Heart right ventricle (tissue), 16 donors: ENCODE measurements around the gene SH3RF3. TPM values are rescaled to one million over a fixed set of nuclear protein-coding genes. Genes with fewer than 3 reads are reported as not detected.

ENCODE experiments used
- ATAC-seq, 8 donors: fragments of 200-7000 bp; cut with Tn5 transposase; one replicate each; pipeline ENCODE4 v1.9.1; 2020; ENCODE audit warnings: mild to moderate bottlenecking in 8 of 8, moderate library complexity in 8 of 8, moderate number of reproducible peaks in 1 of 8
- DNase-seq, 2 donors: peaks; one replicate each; pipeline ENCODE4 v3.0.0-alpha.2; 2020
- H3K27ac ChIP-seq, 10 donors: fragments of 200-600 bp; sonication (generic) in 2 of 10; one replicate each; pipeline versions ENCODE4 v1.5.0 to v1.8.0; 2020 to 2022; ENCODE audit warnings: mild to moderate bottlenecking in 3 of 10
- H3K27me3 ChIP-seq, 7 donors: fragments of 200-600 bp; one replicate each; pipeline ENCODE4 v1.8.0; 2021 to 2022; ENCODE audit warnings: mild to moderate bottlenecking in 2 of 7
- H3K36me3 ChIP-seq, 9 donors: fragments of 200-600 bp; sonication (generic) in 1 of 9; one replicate each; pipeline versions ENCODE4 v1.5.0 to v1.8.0; 2020 to 2022; ENCODE audit warnings: mild to moderate bottlenecking in 2 of 9
- H3K4me1 ChIP-seq, 9 donors: fragments of 200-600 bp; sonication (generic) in 1 of 9; one replicate each; pipeline versions ENCODE4 v1.5.0 to v1.8.0; 2020 to 2022; ENCODE audit warnings: mild to moderate bottlenecking in 4 of 9
- H3K4me3 ChIP-seq, 10 donors: fragments of 200-600 bp; sonication (generic) in 2 of 10; one replicate each; pipeline versions ENCODE4 v1.5.0 to v1.8.0; 2020 to 2022; ENCODE audit warnings: mild to moderate bottlenecking in 7 of 10, moderate library complexity in 2 of 10
- H3K9me3 ChIP-seq, 11 donors: fragments of 200-600 bp in 10 of 11; sonication (generic) in 2 of 11; one replicate each; pipeline versions ENCODE4 v1.5.0 to v1.8.0; 2013 to 2022; ENCODE audit warnings: mild to moderate bottlenecking in 2 of 11, control low read depth in 1 of 11, moderate library complexity in 1 of 11
- CTCF ChIP-seq, 9 donors: fragments of 200-600 bp; sonication (generic) in 2 of 9; IDR thresholded peaks; one replicate each; pipeline versions ENCODE4 v1.5.0 to v1.8.0; 2021 to 2022; ENCODE audit warnings: antibody characterized with exemption in 9 of 9, mild to moderate bottlenecking in 5 of 9, moderate library complexity in 1 of 9
- WGBS, 2 donors: extraction: QIAGEN DNeasy Blood & Tissue Kit; methylation state at CpG; one replicate each; pipeline ENCODE4 v1.1.7; 2013; ENCODE audit warnings: inconsistent platforms in 1 of 2; 5-methylcytosine and 5-hydroxymethylcytosine counted together
- intact Hi-C, 10 donors: fragments of 100-400 bp; cut with DNase I; formaldehyde crosslinking; loops; one replicate each; pipeline versions ENCODE4 v1.11.1 to v1.14.2; 2022
- polyA plus RNA-seq, 2 donors: library from polyadenylated mRNA; stranded (reverse); fragments of 200-250 nt; gene quantifications; one replicate each; pipeline ENCODE4 v1.2.3, GENCODE V29; 2013
- total RNA-seq, 10 donors: library from RNA; stranded (reverse); fragmentation: NEBNext Ultra II Directional in 3 of 10; extraction: Animal tissue kit (Norgen Biotek cat#: 25700) in 3 of 10; gene quantifications; one replicate each; pipeline versions ENCODE4 v1.2.1 to v1.2.4, GENCODE V29; 2021 to 2023
- donor health status: Arrhythmogenic right ventricular cardiomyopathy.
- donor health status: ischemic (EF 13 %, LVEDD 7.1; RV severe dilation, severe dysfunction).
- donor health status: healthy with polysubstance abuse.
- donor health status: DM: no; HTN: yes; CAD: no.
- donor health status: DM: no; HTN: no; CAD: no.
- donor health status: ischemic (EF 25% LVEDD 6.9; RV normal size, moderate dysfunction).
- donor health status: ischemic (EF 25% LVEDD 5.7; RV mildly dilated, moderate dysfunction).
- donor health status: healthy.
- donor health status: DM: yes; HTN: yes; CAD: no.
- donor health status: Ischemic cardiomyopathy.
- donor health status: ischemic (EF 35%, LVEDD 5.7; RV mildly dilated, moderate dysfunction).
- donor health status: nonischemic (EF 11% LVEDD 7.7; RV severe dilation, severe dysfunction).
- donor health status: DM: yes; HTN: yes; CAD: no.
- donor health status: PGD.
- donor health status: ischemic (EF 29% LVEDD 5.4; RV normal size, mild dysfunction).
- donor health status: nonischemic (EF 23%, LVEDD 6.1; RV moderate dilation, normal function).

Gene SH3RF3
- total and polyA plus RNA-seq, 12 donors = 5.0 to 11.5 (median 8.6) TPM

- Histone ChIP-seq H3K9me3 (peaks cover 0 to 20% (median 0%) of the 10 kb centered on the region in 11 donors), H3K27me3 (no peaks in the 10 kb centered on the region), H3K27ac (peak overlapping the region; percentile 71 to 87 (median 80)), H3K4me1 (peaks cover 12 to 61% (median 51%) of the 10 kb centered on the region in 9 donors), H3K36me3 (no peaks in the 10 kb centered on the region), H3K4me3 (no peak overlapping the region)
- no peak for DNase-seq
- TF ChIP-seq CTCF (IDR thresholded peaks at IDR 0.05) = no peak
- intact Hi-C loops = loop anchor here in 3 of 10 donors (5.0 to 10.0 kb wide), 4 partner anchors 40 to 152 kb away; no protein-coding TSS in a partner anchor
- ATAC-seq = no peak
- 74 to 75% methylated on average over 7 of the region's 7 CpGs for WGBS, 2 donors
Measured at GRCh38 chr2:109172556-109173105, 43.6 kb downstream of the SH3RF3 start.

DNA sequence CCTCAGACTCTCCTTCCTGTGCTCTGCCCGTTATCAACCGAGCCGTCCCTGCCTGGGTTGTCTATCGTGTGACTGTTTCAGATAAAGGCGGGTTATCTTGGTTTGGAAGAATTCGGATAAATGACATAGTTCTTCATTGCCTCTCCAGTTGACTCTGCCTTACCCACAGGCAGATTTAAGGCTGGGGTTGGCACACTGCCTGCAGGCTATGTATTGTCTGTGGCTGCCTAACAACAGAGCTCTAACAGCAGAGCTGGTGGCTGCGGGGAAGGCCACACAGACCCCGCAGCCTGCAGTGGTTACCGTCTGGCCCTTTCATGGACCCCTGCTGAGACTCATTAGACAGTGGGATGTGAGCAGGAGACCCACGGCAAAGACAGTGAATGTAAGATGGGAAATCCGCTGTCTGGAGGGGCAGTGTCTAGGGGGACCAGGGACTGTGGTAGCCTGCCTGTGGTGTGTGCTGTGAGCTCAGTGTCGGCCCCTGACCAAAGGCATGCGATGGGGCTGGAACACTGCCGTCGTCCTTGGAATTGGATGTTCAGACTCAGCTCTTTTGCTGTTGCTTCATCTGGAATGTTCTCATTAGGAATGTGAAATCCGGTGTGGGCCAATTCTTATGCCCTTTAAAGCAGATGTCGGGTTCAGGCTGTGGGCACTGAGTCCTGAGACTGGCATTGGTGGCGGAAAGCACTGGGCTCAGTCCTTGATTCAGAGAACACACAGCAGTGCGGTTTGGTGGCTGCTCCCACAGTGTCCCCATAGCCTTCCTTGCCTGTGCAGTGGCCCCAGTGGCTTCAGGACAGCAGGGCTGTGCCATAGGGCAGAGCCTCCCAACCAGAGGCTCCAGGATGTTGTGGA, 44.5 kb downstream of the SH3RF3 start:
- peak; percentile 60 to 91 (median 84) for ATAC-seq
- 44 to 46% methylated on average over 19 of the region's 19 CpGs for WGBS, 2 donors
- H3K27me3 ChIP-seq = no peaks in the 10 kb centered on the region
- peaks cover 12 to 70% (median 53%) of the 10 kb centered on the region in 9 donors for H3K4me1 ChIP-seq
- TF ChIP-seq CTCF (IDR thresholded peaks at IDR 0.05) = no peak
- H3K4me3 ChIP-seq = no peak overlapping the region
- intact Hi-C loops = loop anchor here in 3 of 10 donors (5.0 to 10.0 kb wide), 4 partner anchors 41 to 151 kb away; no protein-coding TSS in a partner anchor
- peak; percentile 70 to 72 for DNase-seq
- no peaks in the 10 kb centered on the region for H3K36me3 ChIP-seq
- peaks cover 0 to 14% (median 0%) of the 10 kb centered on the region in 11 donors for H3K9me3 ChIP-seq
- peak overlapping the region; percentile 71 to 87 (median 80) for H3K27ac ChIP-seq

GRCh38 chr2:109174214-109174613, 45.2 kb downstream of the SH3RF3 start:
- Histone ChIP-seq H3K27me3 (no peaks in the 10 kb centered on the region), H3K36me3 (no peaks in the 10 kb centered on the region), H3K4me1 (peaks cover 12 to 72% (median 54%) of the 10 kb centered on the region in 9 donors), H3K27ac (peak overlapping the region; percentile 71 to 87 (median 80)), H3K4me3 (no peak overlapping the region), H3K9me3 (peaks cover 0 to 12% (median 0%) of the 10 kb centered on the region in 11 donors)
- intact Hi-C loops = loop anchor here in 3 of 10 donors (5.0 to 10.0 kb wide), 4 partner anchors 42 to 151 kb away; no protein-coding TSS in a partner anchor
- DNase-seq = no peak
- TF ChIP-seq CTCF (IDR thresholded peaks at IDR 0.05) = no peak
- ATAC-seq = peak in 1 of 8 donors; percentile 18
- WGBS, 2 donors = 73 to 77% methylated on average over 4 of the region's 4 CpGs

DNA sequence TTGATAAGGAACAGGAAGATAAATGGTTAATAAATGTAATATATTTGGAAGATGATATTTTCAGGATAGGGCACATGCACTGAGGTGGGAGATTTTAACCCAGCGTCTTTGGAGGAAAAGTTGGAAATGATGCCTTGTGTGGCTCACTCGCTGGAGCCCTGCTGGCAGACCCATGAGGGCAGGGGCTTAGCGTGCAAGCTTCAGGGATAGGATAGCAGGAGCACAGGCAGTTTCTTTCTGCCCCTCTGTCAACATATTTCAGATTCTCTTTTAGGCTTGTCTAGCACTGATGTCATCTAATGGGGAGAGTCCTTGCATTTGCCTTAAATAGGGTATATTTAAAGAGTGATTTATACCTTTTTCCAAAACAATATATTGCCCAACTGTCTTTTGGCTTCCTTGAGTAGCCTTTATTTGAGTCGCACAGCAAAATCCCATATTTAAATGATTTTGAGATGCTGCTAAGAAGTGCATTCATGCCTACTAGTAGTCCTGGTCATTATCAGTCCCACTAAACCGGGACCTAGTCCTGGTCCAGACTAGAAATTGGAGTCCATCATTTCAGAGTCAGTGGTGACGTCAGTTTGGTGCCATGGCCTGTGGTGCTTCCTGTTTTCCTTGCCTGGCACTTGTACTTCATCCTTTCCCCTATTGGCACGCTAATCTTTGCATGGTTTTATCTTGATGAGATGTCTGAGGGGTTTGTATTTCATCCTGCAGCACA, 45.8 kb downstream of the SH3RF3 start:
- intact Hi-C loops = loop anchor here in 3 of 10 donors (5.0 to 10.0 kb wide), 4 partner anchors 42 to 150 kb away; no protein-coding TSS in a partner anchor
- no peaks in the 10 kb centered on the region for H3K27me3 ChIP-seq
- no peak for TF ChIP-seq CTCF (IDR thresholded peaks at IDR 0.05)
- WGBS, 2 donors = 95 to 97% methylated on average over 7 of the region's 7 CpGs
- no peaks in the 10 kb centered on the region for H3K36me3 ChIP-seq
- DNase-seq (no peak), ATAC-seq (no peak)
- H3K4me1 ChIP-seq = peaks cover 12 to 72% (median 54%) of the 10 kb centered on the region in 9 donors
- H3K9me3 ChIP-seq = peaks cover 0 to 18% (median 0%) of the 10 kb centered on the region in 11 donors
- H3K27ac ChIP-seq = peak overlapping the region in 8 of 10 donors; percentile 72 to 87 (median 82)
- no peak overlapping the region for H3K4me3 ChIP-seq
